Mesendoderm (in vitro differentiated cells): ENCODE data around the gene KRT8.
"Not testable (repeated sequence)": the region's sequence is repeated elsewhere in the genome, so short reads cannot be mapped to it uniquely, and the experiment has no call there.

ENCODE experiments used
- DNase-seq: peaks from one replicate; pipeline ENCODE4 v3.0.0; 2013
- H2AK5ac ChIP-seq: 2 replicates; pipeline ENCODE4 v1.6.1; 2013; ENCODE audit warnings: low read length, inconsistent platforms
- H2BK120ac ChIP-seq: 2 replicates; pipeline ENCODE4 v1.6.1; 2013; ENCODE audit warnings: low read depth, mild to moderate bottlenecking, low read length, moderate library complexity, mixed read lengths
- H2BK15ac ChIP-seq: replicated peaks from 2 replicates; pipeline ENCODE4 v1.6.1; 2013; ENCODE audit warnings: low read depth, mild to moderate bottlenecking, moderate library complexity
- H2BK5ac ChIP-seq: 2 replicates; pipeline ENCODE4 v1.6.1; 2013; ENCODE audit warnings: low read length, inconsistent platforms
- H3K18ac ChIP-seq: 2 replicates; pipeline ENCODE4 v1.6.1; 2013; ENCODE audit warnings: mild to moderate bottlenecking, low read length, mixed read lengths
- H3K23ac ChIP-seq: one replicate; pipeline ENCODE4 v1.6.1; 2013; ENCODE audit warnings: low read length
- H3K27ac ChIP-seq: 2 replicates; pipeline ENCODE4 v1.5.1; 2013; ENCODE audit warnings: low read depth, mild to moderate bottlenecking, inconsistent platforms, low read length, moderate library complexity
- H3K27me3 ChIP-seq: 2 replicates; pipeline ENCODE4 v1.6.1; 2013; ENCODE audit warnings: low read length, control low read depth, mild to moderate bottlenecking, inconsistent platforms; ENCODE audit not compliant: insufficient read depth, poor library complexity
- H3K36me3 ChIP-seq: 2 replicates; pipeline ENCODE4 v1.6.1; 2013; ENCODE audit warnings: low read length, inconsistent platforms; ENCODE audit not compliant: control insufficient read depth, insufficient read depth
- H3K4ac ChIP-seq: one replicate; pipeline ENCODE4 v1.6.1; 2013; ENCODE audit warnings: low read depth, mild to moderate bottlenecking, low read length, moderate library complexity
- H3K4me1 ChIP-seq: 2 replicates; pipeline ENCODE4 v1.6.1; 2013; ENCODE audit warnings: low read depth, low read length, inconsistent platforms; ENCODE audit not compliant: control insufficient read depth
- H3K4me2 ChIP-seq: 2 replicates; pipeline ENCODE4 v1.6.1; 2013; ENCODE audit warnings: low read length
- H3K4me3 ChIP-seq: 2 replicates; pipeline ENCODE4 v1.5.1; 2013; ENCODE audit warnings: mild to moderate bottlenecking, low read length
- H3K56ac ChIP-seq: one replicate; pipeline ENCODE4 v1.6.1; 2013; ENCODE audit warnings: low read length
- H3K79me1 ChIP-seq: 2 replicates; pipeline ENCODE4 v1.6.1; 2013; ENCODE audit warnings: low read length, inconsistent platforms
- H3K79me2 ChIP-seq: 2 replicates; pipeline ENCODE4 v1.6.1; 2013; ENCODE audit warnings: mild to moderate bottlenecking, low read length; ENCODE audit not compliant: control insufficient read depth, insufficient read depth
- H3K9ac ChIP-seq: 2 replicates; pipeline ENCODE4 v1.6.1; 2013; ENCODE audit warnings: low read length, inconsistent platforms
- H4K5ac ChIP-seq: one replicate; pipeline ENCODE4 v1.6.1; 2013; ENCODE audit warnings: low read length
- H4K8ac ChIP-seq: one replicate; pipeline ENCODE4 v1.6.1; 2013; ENCODE audit warnings: low read depth, mild to moderate bottlenecking, control low read depth, low read length, moderate library complexity
- WGBS: extraction: QIAGEN DNeasy Blood & Tissue Kit; methylation state at CpG from one replicate; pipeline ENCODE4 v1.1.7; 2013; ENCODE audit warnings: low lambda C conversion rate, missing lambda C conversion rate; ENCODE audit not compliant: insufficient coverage; ENCODE audit errors: extremely low coverage; 5-methylcytosine and 5-hydroxymethylcytosine counted together

The KRT8 gene

GRCh38 chr12:52856787-52857186 lies 48.1 kb downstream of the KRT8 start:
- no peak overlapping the region for H3K23ac ChIP-seq
- no peak overlapping the region for H3K56ac ChIP-seq
- H3K4me1 ChIP-seq: no peaks in the 10 kb centered on the region
- H3K4me2 ChIP-seq: no peak overlapping the region
- no peaks in the 10 kb centered on the region for H3K79me2 ChIP-seq
- H3K18ac ChIP-seq: no peak overlapping the region
- WGBS: no CpG with 5 or more reads among the region's 3 CpGs
- DNase-seq: no peak
- H3K4ac ChIP-seq: no peak overlapping the region
- no peak overlapping the region for H4K8ac ChIP-seq
- H2BK15ac ChIP-seq: no peak overlapping the region
- no peak overlapping the region for H2BK120ac ChIP-seq
- H3K79me1 ChIP-seq: no peaks in the 10 kb centered on the region
- no peaks in the 10 kb centered on the region for H3K36me3 ChIP-seq
- no peak overlapping the region for H3K4me3 ChIP-seq
- H3K27ac ChIP-seq: no peak overlapping the region
- no peak overlapping the region for H2AK5ac ChIP-seq
- H3K9ac ChIP-seq: no peak overlapping the region
- H2BK5ac ChIP-seq: no peak overlapping the region
- no peak overlapping the region for H4K5ac ChIP-seq
- H3K27me3 ChIP-seq: no peaks in the 10 kb centered on the region

GRCh38 chr12:52856077-52856476 lies 48.8 kb downstream of the KRT8 start:
- not testable (repeated sequence) for H3K79me2 ChIP-seq, H3K4me3 ChIP-seq, H3K27me3 ChIP-seq, H3K4me2 ChIP-seq, H4K5ac ChIP-seq, H3K4me1 ChIP-seq, H2AK5ac ChIP-seq, H3K79me1 ChIP-seq, H4K8ac ChIP-seq, H2BK120ac ChIP-seq, H2BK15ac ChIP-seq, H3K23ac ChIP-seq, H3K27ac ChIP-seq, DNase-seq, H3K4ac ChIP-seq, H3K9ac ChIP-seq, H3K36me3 ChIP-seq, H3K18ac ChIP-seq, H2BK5ac ChIP-seq, H3K56ac ChIP-seq
- no CpG with 5 or more reads among the region's 2 CpGs for WGBS

GRCh38 chr12:52851787-52852186 lies 53.1 kb downstream of the KRT8 start:
- H2BK15ac ChIP-seq: no peak overlapping the region

GRCh38 chr12:52850681-52851080 lies 54.2 kb downstream of the KRT8 start:
- no peak for DNase-seq
- no peak overlapping the region for H3K4ac ChIP-seq
- no peak overlapping the region for H4K8ac ChIP-seq
- no peak overlapping the region for H3K4me3 ChIP-seq
- no peak overlapping the region for H3K9ac ChIP-seq
- no peaks in the 10 kb centered on the region for H3K79me1 ChIP-seq
- H3K4me2 ChIP-seq: no peak overlapping the region
- no peak overlapping the region for H4K5ac ChIP-seq
- H2BK5ac ChIP-seq: no peak overlapping the region
- H3K36me3 ChIP-seq: no peaks in the 10 kb centered on the region
- no CpG with 5 or more reads among the region's 5 CpGs for WGBS
- no peak overlapping the region for H3K56ac ChIP-seq
- no peaks in the 10 kb centered on the region for H3K4me1 ChIP-seq
- no peak overlapping the region for H2AK5ac ChIP-seq
- no peak overlapping the region for H2BK120ac ChIP-seq
- H3K23ac ChIP-seq: no peak overlapping the region
- no peak overlapping the region for H3K18ac ChIP-seq
- H3K27me3 ChIP-seq: no peaks in the 10 kb centered on the region
- no peak overlapping the region for H3K27ac ChIP-seq
- H3K79me2 ChIP-seq: no peaks in the 10 kb centered on the region
- no peak overlapping the region for H2BK15ac ChIP-seq

More at GRCh38 chr12:52851787-52852186, 53.1 kb downstream of the KRT8 start:
- Histone ChIP-seq H3K4ac (no peak overlapping the region), H4K5ac (no peak overlapping the region), H3K56ac (no peak overlapping the region), H3K23ac (no peak overlapping the region), H2BK5ac (no peak overlapping the region), H3K4me3 (no peak overlapping the region), H2AK5ac (no peak overlapping the region), H2BK120ac (no peak overlapping the region), H4K8ac (no peak overlapping the region), H3K18ac (no peak overlapping the region), H3K4me1 (no peaks in the 10 kb centered on the region), H3K9ac (no peak overlapping the region), H3K36me3 (no peaks in the 10 kb centered on the region), H3K79me1 (no peaks in the 10 kb centered on the region), H3K27ac (no peak overlapping the region), H3K79me2 (no peaks in the 10 kb centered on the region), H3K27me3 (no peaks in the 10 kb centered on the region), H3K4me2 (no peak overlapping the region)
- no peak for DNase-seq

- no peak overlapping the region for H2AK5ac ChIP-seq
- no peak overlapping the region for H2BK15ac ChIP-seq
- no peak overlapping the region for H3K23ac ChIP-seq
- H3K79me1 ChIP-seq: no peaks in the 10 kb centered on the region
- H3K56ac ChIP-seq: no peak overlapping the region
- H3K36me3 ChIP-seq: no peaks in the 10 kb centered on the region
- no peak overlapping the region for H4K8ac ChIP-seq
- H3K4me2 ChIP-seq: no peak overlapping the region
- DNase-seq: no peak
- no peak overlapping the region for H3K4ac ChIP-seq
- no peak overlapping the region for H3K9ac ChIP-seq
- no peak overlapping the region for H3K4me3 ChIP-seq
- no peaks in the 10 kb centered on the region for H3K79me2 ChIP-seq
- H3K4me1 ChIP-seq: no peaks in the 10 kb centered on the region
- no CpG with 5 or more reads among the region's 6 CpGs for WGBS
- H4K5ac ChIP-seq: no peak overlapping the region
- H3K27me3 ChIP-seq: no peaks in the 10 kb centered on the region
- no peak overlapping the region for H3K27ac ChIP-seq
- no peak overlapping the region for H3K18ac ChIP-seq
- H2BK120ac ChIP-seq: no peak overlapping the region
- no peak overlapping the region for H2BK5ac ChIP-seq
These were observed 55.4 kb downstream of the KRT8 start for GRCh38 chr12:52849511-52849910.

- Histone ChIP-seq H3K56ac (no peak within 1 kb of the TSS), H3K79me2 (no peaks in the 10 kb centered on the region), H2BK5ac (no peak within 1 kb of the TSS), H3K36me3 (no peaks in the 10 kb centered on the region), H4K5ac (no peak within 1 kb of the TSS), H3K27ac (no peak within 1 kb of the TSS), H3K9ac (no peak within 1 kb of the TSS), H3K4me3 (no peak within 1 kb of the TSS), H3K18ac (no peak within 1 kb of the TSS), H3K23ac (no peak within 1 kb of the TSS), H2BK120ac (no peak within 1 kb of the TSS), H3K4me1 (no peaks in the 10 kb centered on the region), H3K4ac (no peak within 1 kb of the TSS), H3K4me2 (no peak within 1 kb of the TSS), H4K8ac (no peak within 1 kb of the TSS), H3K79me1 (no peaks in the 10 kb centered on the region), H3K27me3 (no peaks in the 10 kb centered on the region), H2AK5ac (no peak within 1 kb of the TSS), H2BK15ac (no peak within 1 kb of the TSS)
- no peak for DNase-seq
- WGBS: no CpG with 5 or more reads among the region's 16 CpGs
These were observed 56.1 kb downstream of the KRT8 start, which contains the start of gene KRT78 for GRCh38 chr12:52848661-52849255. TSS of gene KRT78 (minus strand) at chr12:52848994. CDS start at chr12:52848930, 64 bp downstream.
